HG03039 (cell line): Measurements from ENCODE around the gene OLA1.
"Not testable (repeated sequence)": the region's sequence is repeated elsewhere in the genome, so short reads cannot be mapped to it uniquely, and the experiment has no call there.

Experiments used
- ATAC-seq: cut with Tn5 transposase; IDR thresholded peaks from one replicate; pipeline ENCODE4 v1.9.1; 2021; ENCODE audit warnings: mild to moderate bottlenecking, moderate library complexity; ENCODE audit not compliant: unreplicated experiment

The OLA1 gene

DNA sequence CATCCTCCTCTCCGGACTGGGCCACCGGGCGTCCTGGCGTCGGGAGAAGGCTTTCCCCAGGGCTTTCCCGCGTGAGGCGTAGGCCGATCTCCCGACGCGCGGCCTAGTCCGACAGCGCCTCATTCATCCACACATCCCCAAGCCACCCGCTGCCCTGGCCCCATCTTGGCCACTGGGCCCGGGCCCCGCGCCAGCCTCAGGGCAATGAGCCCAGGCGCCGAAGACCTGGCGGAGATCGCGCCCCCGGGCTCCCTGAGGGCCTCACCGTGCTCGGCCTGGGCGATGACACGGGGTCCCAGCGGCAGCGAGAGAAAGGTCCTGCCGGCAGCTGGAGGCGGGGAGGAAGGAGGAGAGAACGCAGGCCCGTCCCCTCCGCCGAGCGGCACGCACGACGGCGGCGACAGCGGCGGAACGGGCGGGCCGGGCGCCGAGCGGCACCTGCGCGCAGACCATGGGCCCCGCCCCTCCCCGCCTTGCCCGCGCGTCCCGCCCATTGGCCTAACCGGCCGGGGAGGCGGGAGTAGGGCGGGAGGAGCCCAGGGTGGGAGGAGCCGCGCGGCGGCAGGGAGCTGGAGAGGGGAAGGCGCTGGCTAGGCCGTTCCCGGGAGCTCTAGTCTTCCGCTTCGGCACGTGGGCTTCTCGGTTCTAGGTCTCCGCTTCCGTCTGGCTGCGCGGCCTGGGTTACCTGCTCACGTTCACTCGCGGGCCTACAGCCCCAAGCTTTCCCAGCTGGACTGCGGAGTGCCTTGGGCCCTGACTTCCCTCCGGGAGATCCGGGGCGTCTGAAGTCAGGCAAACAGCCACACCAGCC lies at the start of gene OLA1:
Gene OLA1 (minus strand): TSS at position 346 of the 811 bp plus-strand sequence. CDS start 1,717 bp downstream, outside the sequence.
- ATAC-seq: peak; percentile 97

DNA sequence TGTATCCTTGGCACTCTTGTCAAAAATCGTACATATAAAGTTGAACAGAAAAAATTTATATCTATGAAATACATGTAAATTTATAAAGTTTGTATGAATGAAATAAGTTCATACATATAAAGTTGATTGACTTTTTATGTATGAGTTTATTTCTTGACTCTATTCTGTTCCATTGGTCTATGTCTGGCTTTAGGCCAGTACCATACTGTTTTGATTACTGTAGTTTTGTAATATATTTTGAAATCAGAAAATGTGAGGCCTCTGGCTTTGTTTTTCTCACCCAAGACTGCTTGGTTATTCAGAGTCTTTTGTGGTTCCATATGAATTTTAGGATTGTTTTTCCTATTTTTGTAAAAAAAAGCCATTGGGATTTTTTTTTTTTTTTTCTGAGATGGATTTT lies 44.6 kb upstream of the OLA1 start:
- ATAC-seq: no peak

DNA sequence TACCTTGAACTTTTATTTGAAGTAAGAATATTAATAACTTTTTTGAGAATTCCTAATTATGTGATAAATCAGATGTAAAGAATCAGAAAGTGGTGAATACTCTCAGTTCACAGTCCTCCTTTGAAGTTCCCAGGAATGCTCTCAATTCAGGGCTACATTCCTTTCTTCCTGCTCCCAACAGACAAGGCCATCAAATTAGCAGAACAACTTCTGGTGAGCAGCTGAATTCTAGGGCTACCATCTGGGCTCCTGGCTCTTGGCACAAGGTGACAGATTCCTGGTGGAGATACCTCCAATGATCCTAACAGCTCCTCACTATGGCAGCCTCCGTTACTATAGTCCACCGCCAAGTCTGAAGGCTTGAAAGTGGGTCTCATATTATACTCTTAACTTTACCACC lies 37.8 kb upstream of the OLA1 start:
- ATAC-seq: no peak

DNA sequence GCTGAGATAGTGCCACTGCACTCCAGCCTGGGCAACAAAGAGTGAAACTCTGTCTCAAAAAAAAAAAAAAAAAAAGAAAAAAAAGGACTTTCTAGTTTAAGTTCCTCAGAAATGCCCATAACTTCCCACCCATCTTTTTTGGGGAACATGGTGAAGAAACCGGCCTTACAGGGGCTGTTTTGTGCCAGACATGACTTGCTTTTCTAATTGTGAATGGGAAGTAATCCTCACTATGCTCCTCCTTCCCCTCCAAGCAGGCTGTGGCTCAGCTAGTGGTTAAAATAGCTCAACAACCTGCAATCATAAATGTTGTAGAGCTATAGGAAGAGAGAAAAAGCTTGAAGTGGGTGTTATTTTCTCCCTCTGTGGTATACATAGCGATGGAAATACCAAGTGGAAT lies 34.1 kb upstream of the OLA1 start:
- ATAC-seq: no peak

DNA sequence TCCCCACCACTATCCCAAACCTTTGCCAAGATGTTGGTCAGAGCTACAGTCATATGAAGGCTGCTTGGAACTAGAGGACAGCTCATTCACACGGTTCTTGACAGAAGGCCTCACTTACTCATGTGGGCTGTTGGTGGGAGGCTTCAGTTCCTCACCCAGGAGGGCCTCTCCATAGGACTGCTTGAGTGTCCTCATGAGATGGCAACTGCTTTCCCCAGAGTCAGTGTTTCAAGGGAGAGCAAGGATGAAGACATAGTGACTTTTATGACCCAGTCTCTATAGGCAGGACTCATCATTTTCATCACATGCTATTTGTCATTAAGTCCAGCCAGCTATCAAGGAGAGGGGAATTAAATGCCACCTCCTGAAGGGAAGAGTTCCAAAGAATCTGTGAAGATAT lies 33.4 kb upstream of the OLA1 start:
- ATAC-seq: no peak

DNA sequence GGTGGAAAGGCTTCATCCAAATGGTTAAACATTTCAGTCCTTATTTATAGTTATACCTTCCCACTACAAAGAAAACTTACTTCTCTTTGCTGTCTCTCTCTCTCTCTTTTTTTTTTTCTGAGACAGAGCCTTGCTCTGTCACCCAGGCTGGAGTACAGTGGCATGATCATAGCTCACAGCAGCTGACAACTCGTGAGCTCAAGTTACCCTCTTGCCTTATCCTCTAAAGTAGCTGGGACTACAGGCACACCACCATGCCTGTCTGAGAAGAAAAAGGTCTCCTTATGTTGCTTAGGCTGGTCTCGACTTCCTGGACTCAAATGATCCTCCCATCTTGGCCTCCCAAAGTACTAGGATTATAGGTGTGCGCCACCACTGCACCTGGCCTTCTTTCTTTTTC lies 32.3 kb upstream of the OLA1 start:
- no peak for ATAC-seq

DNA sequence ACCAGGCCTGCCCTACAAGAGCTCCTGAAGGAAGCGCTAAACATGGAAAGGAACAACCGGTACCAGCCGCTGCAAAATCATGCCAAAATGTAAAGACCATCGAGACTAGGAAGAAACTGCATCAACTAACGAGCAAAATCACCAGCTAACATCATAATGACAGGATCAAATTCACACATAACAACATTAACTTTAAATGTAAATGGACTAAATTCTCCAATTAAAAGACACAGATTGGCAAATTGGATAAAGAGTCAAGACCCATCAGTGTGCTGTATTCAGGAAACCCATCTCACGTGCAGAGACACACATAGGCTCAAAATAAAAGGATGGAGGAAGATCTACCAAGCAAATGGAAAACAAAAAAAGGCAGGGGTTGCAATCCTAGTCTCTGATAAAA lies 21.9 kb upstream of the OLA1 start:
- ATAC-seq: not testable (repeated sequence)

DNA sequence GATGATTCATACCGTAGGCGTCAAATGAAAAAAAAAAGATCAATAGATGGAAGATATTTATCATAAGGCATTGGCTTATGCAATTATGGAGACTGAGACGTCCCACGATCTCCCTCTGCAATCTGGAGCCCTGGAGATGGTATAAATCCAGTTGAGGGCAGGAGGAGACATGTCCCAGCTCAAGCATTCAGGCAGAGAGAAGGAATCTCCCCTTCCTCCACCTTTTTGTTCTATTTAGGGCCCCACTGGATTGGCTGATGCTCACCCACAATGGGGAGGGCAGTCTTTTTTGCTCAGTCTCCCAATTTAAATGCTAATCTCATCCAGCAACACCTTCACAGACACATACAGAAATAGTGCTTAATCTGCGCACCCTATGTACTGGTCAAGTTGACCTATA lies 18.0 kb upstream of the OLA1 start:
- ATAC-seq: no peak

DNA sequence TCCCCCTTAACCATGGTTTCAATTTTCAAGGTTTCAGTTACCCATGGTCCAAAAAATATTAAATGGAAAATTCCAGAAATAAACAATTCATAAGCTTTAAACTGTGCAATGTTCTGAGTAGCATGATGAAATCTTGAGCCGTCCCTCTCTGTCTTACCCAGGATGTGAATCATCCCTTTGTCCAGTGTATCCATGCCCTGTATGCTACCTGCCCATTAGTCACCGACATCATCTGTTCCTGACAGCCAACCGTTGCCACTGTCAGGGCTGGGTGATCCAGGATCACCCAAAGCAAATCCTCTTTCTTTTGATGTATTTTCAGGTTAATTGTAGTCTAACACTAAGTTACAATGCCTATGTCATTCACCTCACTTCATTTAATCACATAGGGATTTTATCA lies 15.7 kb upstream of the OLA1 start:
- no peak for ATAC-seq

DNA sequence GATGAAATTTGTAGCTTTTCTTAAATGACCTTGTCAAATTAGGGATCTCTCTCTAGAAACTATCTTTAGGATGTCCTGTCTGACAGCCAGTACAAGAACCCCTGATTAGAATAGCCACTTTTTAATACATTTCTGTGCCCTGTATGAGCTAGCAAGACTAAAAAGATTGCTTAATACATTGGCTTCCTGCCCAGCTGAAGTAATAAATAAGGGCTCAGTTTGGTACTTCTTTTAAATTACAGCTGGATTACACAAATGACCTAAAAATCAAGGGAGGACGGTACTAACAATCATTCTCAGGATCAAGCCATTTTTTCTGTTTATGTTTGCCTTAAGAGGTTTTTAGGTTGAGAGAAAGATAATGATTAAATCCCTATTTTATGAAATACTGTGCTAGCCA lies 11.6 kb upstream of the OLA1 start:
- no peak for ATAC-seq

DNA sequence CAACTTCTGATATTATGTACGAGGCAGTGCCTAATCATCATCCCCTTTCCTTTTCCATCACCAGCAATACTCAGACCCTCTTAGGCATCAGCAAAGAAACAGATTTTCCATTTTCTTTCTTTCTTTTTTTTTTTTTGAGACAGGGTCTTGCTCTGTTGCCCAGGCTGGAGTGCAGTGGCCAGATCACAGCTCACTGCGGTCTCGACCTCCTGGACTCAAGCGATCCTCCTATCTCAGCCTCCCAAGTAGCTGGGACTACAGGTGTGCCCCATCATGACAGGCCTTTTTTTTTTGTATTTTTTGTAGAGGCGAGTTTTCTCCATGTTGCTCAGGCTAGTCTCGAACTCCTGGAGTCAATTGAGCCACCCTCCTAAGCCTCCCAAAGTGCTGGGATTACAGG lies 5.9 kb upstream of the OLA1 start:
- ATAC-seq: no peak

DNA sequence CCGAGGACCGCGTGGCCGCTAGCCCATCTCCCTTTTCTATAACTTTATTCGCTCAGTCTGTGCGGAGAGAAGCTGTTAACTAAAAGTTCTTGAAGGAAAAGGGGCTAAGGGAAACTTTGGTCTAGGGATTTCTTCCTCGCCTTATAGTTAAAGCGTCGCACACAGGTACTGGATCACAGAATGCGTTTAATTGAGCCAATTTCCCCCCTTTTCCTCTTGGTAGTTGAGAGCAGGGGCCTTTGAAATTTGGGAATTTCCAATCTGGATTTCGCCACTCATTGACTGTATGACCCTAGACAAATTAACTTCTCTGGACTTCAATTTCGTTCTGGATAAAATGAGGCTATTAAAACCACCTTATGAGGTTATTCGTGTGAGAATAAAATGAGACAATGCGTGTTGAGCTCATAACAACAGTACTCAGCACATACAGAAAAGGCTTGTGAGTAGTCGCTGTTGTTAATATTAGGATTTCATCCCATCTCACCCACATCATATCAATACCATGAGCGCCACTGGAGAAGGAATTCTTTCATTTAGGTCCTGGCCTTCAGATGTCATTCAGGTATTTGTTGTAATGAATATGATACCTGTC lies 763 bp upstream of the OLA1 start:
- no peak for ATAC-seq

DNA sequence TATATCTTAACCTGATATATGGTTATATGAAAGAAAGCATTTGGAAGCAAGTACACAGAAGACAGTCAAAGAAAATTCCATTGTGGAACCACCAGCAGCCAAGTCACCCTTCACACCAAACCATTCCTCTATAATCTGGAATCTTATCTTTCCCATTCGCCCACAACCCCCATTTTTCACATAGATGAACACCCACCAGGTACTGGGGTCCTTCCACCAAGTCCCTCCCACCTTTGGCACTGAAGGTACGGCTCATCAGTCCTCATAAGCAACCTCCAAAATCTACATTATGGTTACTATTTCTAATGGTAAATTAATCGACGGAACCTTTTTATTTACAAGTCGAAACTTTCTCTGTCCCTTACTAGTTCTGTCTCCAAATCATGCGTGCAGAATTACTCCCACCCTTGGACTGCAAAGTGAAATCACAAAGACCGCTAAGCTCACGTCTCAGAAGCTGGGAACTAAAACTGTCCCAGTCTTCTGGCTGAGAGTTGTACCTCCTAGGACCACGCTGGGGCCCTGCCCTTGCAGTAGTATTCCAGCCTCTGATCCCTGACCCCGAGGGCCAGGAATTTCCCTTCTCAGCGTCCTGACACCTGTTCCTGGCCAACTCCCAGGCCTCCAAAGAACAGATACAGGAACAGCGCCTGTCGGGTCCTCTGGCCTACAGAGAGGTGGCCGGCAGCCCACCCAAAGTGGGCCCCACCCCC lies 702 bp downstream of the OLA1 start:
- ATAC-seq: peak; percentile 8

DNA sequence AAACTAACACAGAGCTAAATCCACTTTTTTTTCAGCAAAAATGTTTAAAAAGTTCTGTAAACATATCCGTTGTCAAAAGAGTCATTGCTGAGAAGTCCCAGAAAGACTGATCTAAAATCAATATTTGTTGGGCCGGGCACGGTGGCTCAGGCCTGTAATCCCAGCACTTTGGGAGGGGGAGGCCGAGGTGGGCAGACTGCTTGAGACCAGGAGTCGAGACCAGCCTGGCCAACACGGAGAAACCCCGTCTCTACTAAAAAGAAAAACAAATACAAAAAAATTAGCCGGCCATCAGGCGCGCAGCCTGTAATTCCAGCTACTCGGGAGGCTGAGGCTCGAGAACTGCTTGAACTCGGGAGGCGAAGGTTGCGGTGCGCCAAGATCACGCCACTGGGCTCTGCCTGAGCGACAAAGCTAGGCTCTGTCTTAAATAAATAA lies 1.4 kb downstream of the OLA1 start:
- ATAC-seq: no peak

DNA sequence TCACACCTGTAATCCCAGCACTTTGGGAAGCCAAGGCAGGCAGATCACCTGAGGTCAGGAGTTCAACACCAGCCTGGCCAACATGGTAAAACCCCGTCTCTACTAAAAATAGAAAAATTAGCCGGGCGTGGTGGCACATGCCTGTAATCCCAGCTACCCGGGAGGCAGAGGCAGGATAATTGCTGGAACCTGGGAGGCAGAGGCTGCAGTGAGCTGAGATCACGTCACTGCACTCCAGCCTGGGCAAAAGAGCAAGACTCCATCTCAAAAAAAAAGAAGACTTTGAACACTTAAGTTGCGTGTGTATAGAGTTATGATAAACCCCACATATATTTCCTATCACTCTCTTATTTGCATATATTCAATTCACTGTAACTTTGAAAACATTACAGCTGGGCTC lies 2.7 kb downstream of the OLA1 start:
- ATAC-seq: not testable (repeated sequence)

DNA sequence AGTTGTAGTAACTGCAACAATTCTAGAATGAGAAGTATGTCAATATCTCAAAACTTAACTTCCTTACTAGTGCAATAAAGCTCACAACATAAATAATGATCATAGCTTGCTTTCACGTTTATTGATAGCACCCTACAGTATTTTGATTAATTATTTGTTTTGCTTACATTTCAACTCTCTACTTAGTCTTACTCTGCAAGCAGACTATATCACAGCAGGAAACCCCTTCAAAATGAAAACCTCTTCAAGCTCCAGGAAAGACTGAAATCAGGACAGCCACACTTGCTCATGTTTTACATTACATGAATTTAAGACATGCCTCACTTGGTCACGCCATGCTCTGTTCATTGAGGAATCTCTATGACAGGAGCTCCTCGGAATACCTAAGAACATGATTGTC lies 3.3 kb downstream of the OLA1 start:
- no peak for ATAC-seq

DNA sequence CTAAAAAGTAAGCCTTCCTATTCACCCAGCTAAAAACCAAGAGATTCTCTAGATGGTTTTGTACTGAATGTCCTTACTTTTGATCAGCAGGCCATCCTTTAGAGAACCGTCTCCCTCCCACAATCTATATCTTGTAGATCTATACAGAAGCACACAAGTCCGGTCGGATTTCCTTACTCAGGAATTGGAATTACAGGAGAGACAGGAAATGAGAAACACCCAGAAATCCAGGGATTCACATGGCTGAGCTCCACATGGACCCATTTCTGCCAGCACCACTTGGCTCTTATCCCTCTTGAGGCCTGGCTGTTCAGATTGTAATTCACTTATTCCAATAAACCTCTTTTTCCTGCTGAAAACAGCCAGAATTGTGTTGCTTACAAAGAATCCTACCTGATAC lies 4.5 kb downstream of the OLA1 start:
- ATAC-seq: no peak

DNA sequence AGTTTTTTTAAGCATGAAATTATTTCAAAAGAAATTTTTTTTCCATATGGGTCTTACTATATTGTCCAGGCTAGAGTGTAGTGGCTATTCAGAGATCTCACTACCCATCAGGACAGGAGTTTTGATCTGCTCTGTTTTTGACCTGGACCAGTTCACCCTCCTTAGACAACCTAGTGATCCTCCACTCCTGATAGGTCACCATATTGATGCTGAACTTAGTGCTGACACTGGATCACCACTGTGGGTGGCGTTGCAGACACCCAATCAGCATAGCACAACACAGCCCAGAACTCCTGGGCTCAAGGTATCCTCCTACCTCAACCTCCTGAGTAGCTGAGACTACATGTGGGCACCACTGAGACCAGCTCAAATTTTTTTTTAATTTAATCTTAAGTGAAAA lies 8.2 kb downstream of the OLA1 start:
- no peak for ATAC-seq

DNA sequence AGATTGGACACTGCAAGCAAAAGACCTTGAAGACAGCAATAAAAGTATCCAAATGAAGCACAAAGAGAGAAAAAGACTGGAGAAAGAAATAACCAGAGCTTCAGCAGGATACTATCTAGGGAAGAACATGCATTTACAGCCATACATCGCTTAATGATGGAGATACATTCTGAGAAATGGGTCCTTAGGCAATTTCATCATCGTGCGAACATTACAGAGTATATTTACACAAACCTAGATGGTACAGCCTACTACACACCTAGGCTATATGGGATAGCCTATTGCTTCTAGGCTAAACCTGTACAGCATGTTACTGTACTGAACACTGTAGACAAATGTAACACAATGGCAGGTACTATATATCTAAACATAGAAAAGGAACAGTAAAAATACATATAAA lies 11.9 kb downstream of the OLA1 start:
- no peak for ATAC-seq

DNA sequence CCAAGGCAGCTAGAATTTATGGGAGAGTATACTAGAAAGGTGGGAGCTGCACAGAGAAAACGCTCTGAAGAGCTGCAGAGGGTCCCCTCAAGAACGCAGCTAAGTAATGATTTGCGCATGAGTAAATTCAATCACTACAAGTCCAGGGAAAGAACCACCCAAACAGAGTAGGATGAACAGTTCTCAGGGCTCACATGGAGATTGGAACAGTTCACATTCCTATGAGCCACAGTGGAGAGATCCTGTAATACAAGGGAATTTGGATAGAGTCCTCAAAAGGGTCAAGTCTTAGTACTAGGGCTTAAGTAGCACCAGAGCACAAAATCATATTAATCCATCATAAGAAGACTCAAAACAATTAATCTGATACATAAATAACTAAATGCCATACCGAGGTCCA lies 12.7 kb downstream of the OLA1 start:
- no peak for ATAC-seq

DNA sequence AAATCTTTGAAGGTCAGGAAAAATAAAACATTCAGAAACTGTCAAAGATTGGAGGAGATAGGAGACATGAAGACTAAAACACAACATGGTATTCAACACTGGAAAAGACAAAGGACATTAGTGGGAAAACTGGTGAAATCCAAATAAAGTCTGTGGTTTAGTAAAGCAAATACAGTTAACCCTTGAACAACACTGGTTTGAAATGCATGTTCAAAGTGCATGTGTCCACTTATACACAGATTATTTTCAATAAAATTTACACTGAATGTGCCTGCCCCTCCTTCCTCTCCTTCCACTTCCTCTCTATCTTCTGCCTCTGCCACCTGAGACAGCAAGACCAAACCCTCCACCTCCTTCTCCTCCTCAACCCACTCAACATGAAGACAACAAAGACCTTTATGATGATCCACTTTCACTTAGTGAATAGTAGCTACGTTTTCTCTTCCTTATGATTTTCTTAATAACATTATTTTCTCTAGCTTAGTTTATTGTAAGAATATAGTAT lies 14.5 kb downstream of the OLA1 start:
- ATAC-seq: no peak

DNA sequence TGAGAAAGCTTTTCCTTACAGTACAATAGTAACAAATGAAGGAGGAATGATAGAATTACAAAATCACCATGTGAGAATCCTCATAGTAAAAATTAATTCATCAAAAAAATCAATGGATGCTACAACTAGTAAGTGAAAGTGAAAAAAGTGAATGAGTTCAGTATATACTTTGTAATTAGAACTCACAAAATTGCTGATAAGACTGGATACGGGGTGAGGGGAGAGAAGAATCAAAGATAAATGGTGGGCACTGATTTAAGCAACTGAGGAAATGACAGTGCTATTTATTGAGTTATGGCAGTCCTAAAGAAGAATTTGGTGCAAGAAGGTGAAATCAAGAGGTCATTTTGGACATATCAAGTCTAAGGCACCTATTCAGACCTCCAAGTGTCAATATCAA lies 20.6 kb downstream of the OLA1 start:
- ATAC-seq: no peak
